GM18499 (cell line): ENCODE measurements around the gene HPSE2.

Experiments used
- ATAC-seq: cut with Tn5 transposase; IDR thresholded peaks from one replicate; pipeline ENCODE4 v1.9.1; 2021; ENCODE audit warnings: moderate number of reproducible peaks; ENCODE audit not compliant: insufficient read depth, unreplicated experiment

Gene HPSE2

GRCh38 chr10:98478430-98479222 lies 757.0 kb downstream of the HPSE2 start:
- no peak for ATAC-seq

GRCh38 chr10:98477861-98478260 lies 757.8 kb downstream of the HPSE2 start:
- ATAC-seq = no peak

- no peak for ATAC-seq
Observed at GRCh38 chr10:98474628-98475027, 761.0 kb downstream of the HPSE2 start.

GRCh38 chr10:98472196-98472595 lies 763.5 kb downstream of the HPSE2 start:
- ATAC-seq = no peak

GRCh38 chr10:98470850-98471249 lies 764.8 kb downstream of the HPSE2 start:
- ATAC-seq = no peak

GRCh38 chr10:98469001-98469931 lies 766.4 kb downstream of the HPSE2 start:
- no peak for ATAC-seq

GRCh38 chr10:98467506-98468318 lies 767.9 kb downstream of the HPSE2 start:
- peak; percentile 88 for ATAC-seq

- ATAC-seq = no peak
Observed at GRCh38 chr10:98466861-98467505, 768.7 kb downstream of the HPSE2 start.

- no peak for ATAC-seq
Observed at GRCh38 chr10:98465866-98466265, 769.8 kb downstream of the HPSE2 start.

GRCh38 chr10:98463976-98464754 lies 771.5 kb downstream of the HPSE2 start:
- ATAC-seq = no peak

- no peak for ATAC-seq
Observed at GRCh38 chr10:98463016-98463415, 772.6 kb downstream of the HPSE2 start.

GRCh38 chr10:98461500-98461842 lies 774.2 kb downstream of the HPSE2 start:
- no peak for ATAC-seq

- ATAC-seq = no peak
Observed at GRCh38 chr10:98460837-98461499, 774.7 kb downstream of the HPSE2 start.

GRCh38 chr10:98458809-98459784 lies 776.6 kb downstream of the HPSE2 start:
- no peak for ATAC-seq

GRCh38 chr10:98457721-98458120 lies 777.9 kb downstream of the HPSE2 start:
- ATAC-seq = no peak

GRCh38 chr10:98456686-98457482 lies 778.8 kb downstream of the HPSE2 start:
- ATAC-seq = no peak

GRCh38 chr10:98456043-98456570 lies 779.5 kb downstream of the HPSE2 start:
- no peak for ATAC-seq
